ENCODE results near the gene TGFBR2.

- TF ChIP-seq, protein P1, sequence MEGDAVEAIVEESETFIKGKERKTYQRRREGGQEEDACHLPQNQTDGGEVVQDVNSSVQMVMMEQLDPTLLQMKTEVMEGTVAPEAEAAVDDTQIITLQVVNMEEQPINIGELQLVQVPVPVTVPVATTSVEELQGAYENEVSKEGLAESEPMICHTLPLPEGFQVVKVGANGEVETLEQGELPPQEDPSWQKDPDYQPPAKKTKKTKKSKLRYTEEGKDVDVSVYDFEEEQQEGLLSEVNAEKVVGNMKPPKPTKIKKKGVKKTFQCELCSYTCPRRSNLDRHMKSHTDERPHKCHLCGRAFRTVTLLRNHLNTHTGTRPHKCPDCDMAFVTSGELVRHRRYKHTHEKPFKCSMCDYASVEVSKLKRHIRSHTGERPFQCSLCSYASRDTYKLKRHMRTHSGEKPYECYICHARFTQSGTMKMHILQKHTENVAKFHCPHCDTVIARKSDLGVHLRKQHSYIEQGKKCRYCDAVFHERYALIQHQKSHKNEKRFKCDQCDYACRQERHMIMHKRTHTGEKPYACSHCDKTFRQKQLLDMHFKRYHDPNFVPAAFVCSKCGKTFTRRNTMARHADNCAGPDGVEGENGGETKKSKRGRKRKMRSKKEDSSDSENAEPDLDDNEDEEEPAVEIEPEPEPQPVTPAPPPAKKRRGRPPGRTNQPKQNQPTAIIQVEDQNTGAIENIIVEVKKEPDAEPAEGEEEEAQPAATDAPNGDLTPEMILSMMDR (IDR thresholded peaks at IDR 0.05): no peak
- TF ChIP-seq POLR2AphosphoS5 (IDR thresholded peaks at IDR 0.05): no peak
Observed at GRCh38 chr3:30586096-30586805, 20.1 kb upstream of the TGFBR2 start.
